ENCODE results near the gene PIRT.

- TF ChIP-seq CTCF (IDR thresholded peaks at IDR 0.05; ENCODE audit: control extremely low read depth in 1 of 3, insufficient read depth in 1 of 3, low read depth in 1 of 3, low read length in 3 of 3) (no peak), SP4 (IDR thresholded peaks at IDR 0.05; ENCODE audit: low read length) (no peak), FOSL1 (IDR thresholded peaks at IDR 0.05; ENCODE audit: insufficient read depth, low read depth, low read length) (no peak), POLR2A (IDR thresholded peaks at IDR 0.05; ENCODE audit: control extremely low read depth in 1 of 2, low read depth in 2 of 2, low read length in 2 of 2) (no peak), RFX5 (IDR thresholded peaks at IDR 0.05; ENCODE audit: borderline replicate concordance, low read depth, low read length) (no peak), POLR2AphosphoS5 (IDR thresholded peaks at IDR 0.05; ENCODE audit: low read depth, low read length) (no peak), EZH2 (IDR thresholded peaks at IDR 0.05; ENCODE audit: low read depth, low read length, severe bottlenecking) (no peak), SRF (IDR thresholded peaks at IDR 0.05; ENCODE audit: low read depth, low read length) (no peak), MAX (IDR thresholded peaks at IDR 0.05) (no peak), RBBP5 (IDR thresholded peaks at IDR 0.05; ENCODE audit: borderline replicate concordance, low read depth, low read length) (no peak), CEBPB (IDR thresholded peaks at IDR 0.05; ENCODE audit: low read depth, low read length) (no peak)
These were observed 23.8 kb downstream of the PIRT start for GRCh38 chr17:10814075-10814474.

All from H1 (cell line).